HG02840 (cell line): ENCODE measurements around the gene C1orf232.

Experiments
- ATAC-seq: cut with Tn5 transposase; IDR thresholded peaks from one replicate; pipeline ENCODE4 v1.9.1; 2021; ENCODE audit warnings: mild to moderate bottlenecking, moderate library complexity, moderate number of reproducible peaks; ENCODE audit not compliant: unreplicated experiment, low FRiP score

C1orf232 gene

GRCh38 chr1:26181586-26182382 is 13.0 kb upstream of the C1orf232 start:
- no peak for ATAC-seq

- no peak for ATAC-seq
These were observed 11.3 kb upstream of the C1orf232 start for GRCh38 chr1:26180010-26180506.

GRCh38 chr1:26177182-26177684 is 8.5 kb upstream of the C1orf232 start, which contains the start of gene CNKSR1:
CNKSR1 (plus strand) TSS chr1:26177491; CDS start chr1:26177548, 57 bp downstream.
- no peak for ATAC-seq

GRCh38 chr1:26175346-26175745 is 6.6 kb upstream of the C1orf232 start:
- no peak for ATAC-seq

- ATAC-seq: no peak
These were observed 2.6 kb upstream of the C1orf232 start, which contains the start of gene ZNF593OS for GRCh38 chr1:26171084-26172072. ZNF593OS (minus strand) TSS chr1:26171832; CDS start chr1:26171661, 171 bp downstream.

GRCh38 chr1:26170472-26170821 is 1.7 kb upstream of the C1orf232 start:
- no peak for ATAC-seq

- peak; percentile 78 for ATAC-seq
These were observed 1.1 kb upstream of the C1orf232 start, which contains the start of gene ZNF593 for GRCh38 chr1:26169669-26170471. ZNF593 (plus strand) TSS chr1:26169908; CDS start chr1:26169984, 76 bp downstream.

- ATAC-seq: no peak
These were observed 413 bp upstream of the C1orf232 start for GRCh38 chr1:26169198-26169554.

- ATAC-seq: no peak
These were observed 2.0 kb downstream of the C1orf232 start for GRCh38 chr1:26166719-26167281.

GRCh38 chr1:26164861-26165842 is 3.6 kb downstream of the C1orf232 start:
- ATAC-seq: no peak

GRCh38 chr1:26164036-26164860 is 4.5 kb downstream of the C1orf232 start:
- ATAC-seq: no peak

GRCh38 chr1:26163684-26164035 is 5.1 kb downstream of the C1orf232 start:
- ATAC-seq: no peak

GRCh38 chr1:26162220-26162709 is 6.5 kb downstream of the C1orf232 start:
- no peak for ATAC-seq

GRCh38 chr1:26161415-26162219 is 7.1 kb downstream of the C1orf232 start:
- no peak for ATAC-seq

- ATAC-seq: no peak
These were observed 8.0 kb downstream of the C1orf232 start for GRCh38 chr1:26160527-26161414.

GRCh38 chr1:26159743-26160039 is 9.1 kb downstream of the C1orf232 start:
- ATAC-seq: no peak
